Activated CD8-positive, alpha-beta memory T cell treated with anti-CD3 and anti-CD28 coated beads, Interleukin-2, amount 50 U/mL, for 4 hours (primary cell): ENCODE measurements around the gene BLOC1S4.
A peak's percentile ranks its signal among the peaks of the same experiment; 100 is the strongest.
"Not testable (repeated sequence)": the region's sequence is repeated elsewhere in the genome, so short reads cannot be mapped to it uniquely, and the experiment has no call there.

Experiments
- DNase-seq: peaks from one replicate; pipeline ENCODE4 v3.0.0-alpha.2; 2020

The BLOC1S4 gene

GRCh38 chr4:6719611-6720179 is 3.7 kb downstream of the BLOC1S4 start:
- no peak for DNase-seq

- peak; percentile 86 for DNase-seq
These were observed 4.3 kb downstream of the BLOC1S4 start for GRCh38 chr4:6720202-6720699.

GRCh38 chr4:6721121-6721520 is 5.1 kb downstream of the BLOC1S4 start:
- no peak for DNase-seq

GRCh38 chr4:6722891-6723290 is 6.9 kb downstream of the BLOC1S4 start:
- no peak for DNase-seq

- no peak for DNase-seq
These were observed 7.9 kb downstream of the BLOC1S4 start for GRCh38 chr4:6723851-6724250.

GRCh38 chr4:6724421-6725111 is 8.6 kb downstream of the BLOC1S4 start:
- DNase-seq, result no peak

- DNase-seq, result not testable (repeated sequence)
These were observed 9.5 kb downstream of the BLOC1S4 start for GRCh38 chr4:6725427-6725961.

GRCh38 chr4:6727081-6727942 is 11.3 kb downstream of the BLOC1S4 start:
- DNase-seq, result no peak

- no peak for DNase-seq
These were observed 11.9 kb downstream of the BLOC1S4 start for GRCh38 chr4:6727943-6728250.

- no peak for DNase-seq
These were observed 12.5 kb downstream of the BLOC1S4 start for GRCh38 chr4:6728320-6729029.

- no peak for DNase-seq
These were observed 14.8 kb downstream of the BLOC1S4 start for GRCh38 chr4:6730603-6731317.

GRCh38 chr4:6731318-6731675 is 15.3 kb downstream of the BLOC1S4 start:
- DNase-seq, result no peak

GRCh38 chr4:6731780-6732179 is 15.8 kb downstream of the BLOC1S4 start:
- DNase-seq, result no peak

GRCh38 chr4:6732441-6733357 is 16.7 kb downstream of the BLOC1S4 start:
- no peak for DNase-seq

GRCh38 chr4:6733358-6734164 is 17.6 kb downstream of the BLOC1S4 start:
- no peak for DNase-seq

- DNase-seq, result no peak
These were observed 18.3 kb downstream of the BLOC1S4 start for GRCh38 chr4:6734165-6734786.

GRCh38 chr4:6739920-6740319 is 23.9 kb downstream of the BLOC1S4 start:
- no peak for DNase-seq

GRCh38 chr4:6740347-6740746 is 24.4 kb downstream of the BLOC1S4 start:
- DNase-seq, result no peak

- DNase-seq, result no peak
These were observed 26.5 kb downstream of the BLOC1S4 start for GRCh38 chr4:6742507-6742906.

- no peak for DNase-seq
These were observed 27.0 kb downstream of the BLOC1S4 start for GRCh38 chr4:6742989-6743388.
